Measurements from ENCODE around the gene DSN1.

GRCh38 chr20:36815454-36816091 lies 42.0 kb upstream of the DSN1 start:
- TF ChIP-seq CTCF (IDR thresholded peaks at IDR 0.05) (no peak), POLR2A (IDR thresholded peaks at IDR 0.05) (no peak)

All from body of pancreas (tissue), 4 donors.